Measurements from ENCODE around the gene HEATR9. TPM values are rescaled to one million over a fixed set of nuclear protein-coding genes. Genes with fewer than 3 reads are reported as not detected.

The HEATR9 gene
- total RNA-seq, 3 donors from 2014 or later: not detected

DNA sequence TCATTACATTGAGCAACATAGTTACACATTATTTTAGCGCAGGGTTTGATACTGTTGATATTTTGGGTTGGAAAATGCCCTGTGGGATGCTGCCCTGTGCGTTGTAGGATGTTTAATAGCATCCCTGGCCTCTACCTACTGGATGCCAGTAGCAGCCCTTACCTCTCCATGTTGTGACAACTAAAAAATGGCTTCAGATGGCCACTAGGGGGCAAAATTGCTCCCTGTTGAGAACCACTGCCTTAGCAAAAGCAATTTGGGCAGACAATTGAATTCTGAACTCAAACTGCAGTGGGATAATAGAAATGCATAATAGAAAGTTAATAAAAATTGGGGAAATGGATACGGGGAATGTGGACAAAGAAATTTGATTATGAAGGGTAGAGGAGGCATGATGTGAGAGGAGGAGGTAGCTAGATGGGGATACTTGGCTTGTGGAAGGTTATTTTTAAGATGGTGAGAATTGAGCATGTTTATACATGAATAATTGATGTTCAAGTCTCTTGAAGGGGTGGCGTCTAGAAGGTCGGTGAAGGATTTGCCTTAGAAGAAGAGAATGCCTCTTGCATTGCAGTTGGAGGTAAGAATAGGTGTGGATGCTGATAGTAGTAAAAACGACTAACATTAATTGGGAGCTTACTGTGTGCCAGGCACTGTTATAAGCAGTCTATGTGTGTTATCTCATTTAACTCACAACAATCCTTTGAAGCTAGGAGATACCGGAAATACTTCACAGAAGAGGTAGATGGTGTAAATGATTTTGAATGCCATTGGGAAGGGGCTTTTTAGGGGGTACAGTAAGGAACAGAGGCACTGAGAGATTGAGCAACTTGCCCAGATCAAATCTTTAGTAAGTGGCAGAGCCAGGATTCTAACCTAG, 19.0 kb downstream of the HEATR9 start:
- Histone ChIP-seq H3K9me3 (no peaks in the 10 kb centered on the region), H3K4me1 (ENCODE audit: low read depth) (no peaks in the 10 kb centered on the region), H3K4me3 (no peak overlapping the region), H3K36me3 (ENCODE audit: low read depth) (peaks cover 8% of the 10 kb centered on the region)
- TF ChIP-seq, protein P1, sequence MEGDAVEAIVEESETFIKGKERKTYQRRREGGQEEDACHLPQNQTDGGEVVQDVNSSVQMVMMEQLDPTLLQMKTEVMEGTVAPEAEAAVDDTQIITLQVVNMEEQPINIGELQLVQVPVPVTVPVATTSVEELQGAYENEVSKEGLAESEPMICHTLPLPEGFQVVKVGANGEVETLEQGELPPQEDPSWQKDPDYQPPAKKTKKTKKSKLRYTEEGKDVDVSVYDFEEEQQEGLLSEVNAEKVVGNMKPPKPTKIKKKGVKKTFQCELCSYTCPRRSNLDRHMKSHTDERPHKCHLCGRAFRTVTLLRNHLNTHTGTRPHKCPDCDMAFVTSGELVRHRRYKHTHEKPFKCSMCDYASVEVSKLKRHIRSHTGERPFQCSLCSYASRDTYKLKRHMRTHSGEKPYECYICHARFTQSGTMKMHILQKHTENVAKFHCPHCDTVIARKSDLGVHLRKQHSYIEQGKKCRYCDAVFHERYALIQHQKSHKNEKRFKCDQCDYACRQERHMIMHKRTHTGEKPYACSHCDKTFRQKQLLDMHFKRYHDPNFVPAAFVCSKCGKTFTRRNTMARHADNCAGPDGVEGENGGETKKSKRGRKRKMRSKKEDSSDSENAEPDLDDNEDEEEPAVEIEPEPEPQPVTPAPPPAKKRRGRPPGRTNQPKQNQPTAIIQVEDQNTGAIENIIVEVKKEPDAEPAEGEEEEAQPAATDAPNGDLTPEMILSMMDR (IDR thresholded peaks at IDR 0.05): peak; percentile 54
- intact Hi-C loops (cut with DNase I, micrococcal nuclease): no loop called here
- ATAC-seq (peak; percentile 82), DNase-seq (peak in 1 of 3 donors; percentile 64)

GRCh38 chr17:35847633-35848373, 20.9 kb downstream of the HEATR9 start:
- Histone ChIP-seq H3K4me1 (ENCODE audit: low read depth) (no peaks in the 10 kb centered on the region), H3K36me3 (ENCODE audit: low read depth) (peaks cover 8% of the 10 kb centered on the region), H3K4me3 (no peak overlapping the region), H3K9me3 (no peaks in the 10 kb centered on the region)
- no peak for ATAC-seq
- DNase-seq: no peak
- TF ChIP-seq, protein P1 (IDR thresholded peaks at IDR 0.05): no peak
- intact Hi-C loops (cut with DNase I, micrococcal nuclease): no loop called here

GRCh38 chr17:35847006-35847405, 21.7 kb downstream of the HEATR9 start:
- no peak for DNase-seq
- no peak for ATAC-seq
- H3K9me3 ChIP-seq: no peaks in the 10 kb centered on the region
- intact Hi-C loops (cut with DNase I, micrococcal nuclease): no loop called here
- H3K4me3 ChIP-seq: no peak overlapping the region
- H3K36me3 ChIP-seq (ENCODE audit: low read depth): peaks cover 8% of the 10 kb centered on the region
- no peaks in the 10 kb centered on the region for H3K4me1 ChIP-seq (ENCODE audit: low read depth)
- TF ChIP-seq, protein P1 (IDR thresholded peaks at IDR 0.05): no peak

DNA sequence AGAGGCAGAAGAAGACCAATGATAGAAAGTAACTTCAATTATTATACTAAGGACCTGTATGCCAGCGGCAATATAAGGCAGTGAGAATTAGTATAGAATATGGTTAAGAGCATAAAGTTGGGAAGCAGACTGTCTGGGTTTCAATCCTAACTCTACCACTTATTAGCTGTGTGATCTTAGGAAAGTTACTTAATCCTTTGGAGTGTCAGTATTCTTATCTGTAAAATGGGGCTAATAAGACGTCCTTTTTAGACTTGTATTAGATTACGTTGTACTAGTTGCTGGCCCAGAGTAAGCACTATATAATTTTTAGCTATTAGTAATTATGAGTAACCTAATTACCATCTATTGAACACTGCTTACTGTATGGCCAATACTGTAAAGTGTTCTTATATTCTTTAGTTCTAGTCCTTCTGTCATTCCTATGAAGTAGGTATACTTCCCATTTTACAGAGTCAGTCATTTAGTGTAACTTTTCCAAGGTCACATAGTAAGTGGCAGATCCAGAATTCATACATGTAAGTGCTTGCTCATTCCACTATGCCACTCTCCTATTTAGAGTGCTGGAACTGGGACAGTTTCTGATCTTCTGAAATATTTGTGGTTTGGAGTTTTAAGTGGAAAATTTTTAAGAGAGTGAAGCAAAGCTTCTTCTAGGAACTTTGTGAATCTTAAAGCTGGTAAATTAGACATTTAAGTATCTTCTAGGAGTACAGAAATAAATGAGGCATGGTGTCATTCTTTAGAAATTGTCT, 22.5 kb downstream of the HEATR9 start:
- no peaks in the 10 kb centered on the region for H3K4me1 ChIP-seq (ENCODE audit: low read depth)
- peaks cover 8% of the 10 kb centered on the region for H3K36me3 ChIP-seq (ENCODE audit: low read depth)
- no peak for ATAC-seq
- no peak overlapping the region for H3K4me3 ChIP-seq
- intact Hi-C loops (cut with DNase I, micrococcal nuclease): no loop called here
- H3K9me3 ChIP-seq: no peaks in the 10 kb centered on the region
- TF ChIP-seq, protein P1 (IDR thresholded peaks at IDR 0.05): no peak
- DNase-seq: no peak

GRCh38 chr17:35844547-35844946, 24.1 kb downstream of the HEATR9 start:
- TF ChIP-seq, protein P1 (IDR thresholded peaks at IDR 0.05): no peak
- H3K36me3 ChIP-seq (ENCODE audit: low read depth): peaks cover 14% of the 10 kb centered on the region
- no peak for DNase-seq
- intact Hi-C loops (cut with DNase I, micrococcal nuclease): no loop called here
- no peak overlapping the region for H3K4me3 ChIP-seq
- H3K9me3 ChIP-seq: no peaks in the 10 kb centered on the region
- no peak for ATAC-seq
- H3K4me1 ChIP-seq (ENCODE audit: low read depth): no peaks in the 10 kb centered on the region

All from mucosa of descending colon (tissue), 3 donors.